ENCODE data around the gene CCBE1. TPM values are rescaled to one million over a fixed set of nuclear protein-coding genes. Genes with fewer than 3 reads are reported as not detected.

CCBE1 gene
- total and polyA plus RNA-seq, 9 of the 15 experiments (the other 6 are each of a cell fraction or from before 2014, with no cell fraction given) = 0.20 TPM; not detected in 8

GRCh38 chr18:59512025-59512755 is 185.0 kb downstream of the CCBE1 start:
- ChIA-PET POLR2A (no interaction called here), CTCF (ENCODE audit: low intra/inter-chr PET ratio) (no interaction called here)
- no peak overlapping the region for H3K9ac ChIP-seq (ENCODE audit: insufficient read depth in 1 of 2, low read depth in 2 of 2, low read length in 2 of 2)
- no peak overlapping the region for H2AFZ ChIP-seq (ENCODE audit: low read depth, low read length)
- no peaks in the 10 kb centered on the region for H3K79me2 ChIP-seq (ENCODE audit: control insufficient read depth, insufficient read depth, low read length)
- H3K27me3 ChIP-seq (ENCODE audit: control insufficient read depth in 2 of 2, insufficient read depth in 2 of 2, low read length in 2 of 2) = peaks cover 0 to 20% of the 10 kb centered on the region in 2 experiments; a peak in 1 of 5 replicates
- 0% methylated on average over 7 of the region's 7 CpGs for WGBS (ENCODE audit: insufficient coverage, low coverage, missing lambda C conversion rate)
- DNase-seq (ENCODE audit: extremely low read depth in 1 of 4, low spot score in 3 of 4) (no peak), ATAC-seq (no peak), FAIRE-seq (no peak)
- BruUV-seq (replicated peaks) = no TSS peak
- H3K27ac ChIP-seq (ENCODE audit: extremely low read depth, low read depth, low read length) = no peak overlapping the region
- TF ChIP-seq HDAC3 (IDR thresholded peaks at IDR 0.05; ENCODE audit: borderline replicate concordance, partially characterized antibody) = no peak
- no peak for TF ChIP-seq ATF1 (CRISPR knock-in tag; IDR thresholded peaks at IDR 0.05)
- no peak for TF ChIP-seq ATF1 (tag; IDR thresholded peaks at IDR 0.05)
- TF ChIP-seq FOXK2 (conservative IDR thresholded peaks at IDR 0.05 in 1 of 2, IDR thresholded peaks at IDR 0.05 in 1 of 2; ENCODE audit: low read depth in 2 of 2) = no peak
- no peak for TF ChIP-seq NBN (IDR thresholded peaks at IDR 0.05; ENCODE audit: low read depth)
- no peak for TF ChIP-seq SIN3A (IDR thresholded peaks at IDR 0.05; ENCODE audit: borderline replicate concordance in 2 of 2, control insufficient read depth in 1 of 2, low read depth in 2 of 2, low read length in 2 of 2)
- TF ChIP-seq SNRNP70 (optimal IDR thresholded peaks at IDR 0.05; ENCODE audit: low read depth, low read length) = no peak
- TF ChIP-seq NONO (IDR thresholded peaks at IDR 0.05; ENCODE audit: low read depth in 2 of 2, low read length in 1 of 2) = no peak
- no peak for TF ChIP-seq SMAD4 (CRISPR knock-in tag; conservative IDR thresholded peaks at IDR 0.05)
- TF ChIP-seq MTA2 (IDR thresholded peaks at IDR 0.05; ENCODE audit: low read depth) = no peak
- TF ChIP-seq ARNT (IDR thresholded peaks at IDR 0.05) = no peak
- TF ChIP-seq, protein P1, sequence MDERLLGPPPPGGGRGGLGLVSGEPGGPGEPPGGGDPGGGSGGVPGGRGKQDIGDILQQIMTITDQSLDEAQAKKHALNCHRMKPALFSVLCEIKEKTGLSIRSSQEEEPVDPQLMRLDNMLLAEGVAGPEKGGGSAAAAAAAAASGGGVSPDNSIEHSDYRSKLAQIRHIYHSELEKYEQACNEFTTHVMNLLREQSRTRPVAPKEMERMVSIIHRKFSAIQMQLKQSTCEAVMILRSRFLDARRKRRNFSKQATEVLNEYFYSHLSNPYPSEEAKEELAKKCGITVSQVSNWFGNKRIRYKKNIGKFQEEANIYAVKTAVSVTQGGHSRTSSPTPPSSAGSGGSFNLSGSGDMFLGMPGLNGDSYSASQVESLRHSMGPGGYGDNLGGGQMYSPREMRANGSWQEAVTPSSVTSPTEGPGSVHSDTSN (CRISPR knock-in tag; IDR thresholded peaks at IDR 0.05; ENCODE audit: low read depth) = no peak
- TF ChIP-seq, protein P1 (tag; conservative IDR thresholded peaks at IDR 0.05; ENCODE audit: low read depth) = no peak
- no peak for TF ChIP-seq NRF1 (conservative IDR thresholded peaks at IDR 0.05 in 1 of 2, IDR thresholded peaks at IDR 0.05 in 1 of 2)
- no peak for TF ChIP-seq POLR2H (tag; IDR thresholded peaks at IDR 0.05; ENCODE audit: low read depth)
- H3K9me3 ChIP-seq (replicated peaks; ENCODE audit: control insufficient read depth, insufficient read depth, low read depth, low read length) = no peaks in the 10 kb centered on the region
- in situ Hi-C loops (cut with MboI) = no loop called here
- H3K4me2 ChIP-seq (ENCODE audit: insufficient read depth, low read length) = no peak overlapping the region
- no peak overlapping the region for H3K4me3 ChIP-seq
- H3K4me1 ChIP-seq (replicated peaks in 1 of 2; ENCODE audit: control insufficient read depth in 2 of 2, insufficient read depth in 2 of 2, low read length in 2 of 2) = peaks cover 0 to 3% of the 10 kb centered on the region in 2 experiments; a peak in 1 of 5 replicates
- H3K36me3 ChIP-seq (ENCODE audit: control insufficient read depth, insufficient read depth, low read length) = no peaks in the 10 kb centered on the region
- no peaks in the 10 kb centered on the region for H3K9me1 ChIP-seq (ENCODE audit: control insufficient read depth, insufficient read depth, low read length)
- intact Hi-C loops (cut with micrococcal nuclease) = no loop called here
- H4K20me1 ChIP-seq (replicated peaks; ENCODE audit: control insufficient read depth, insufficient read depth, low read length) = peaks cover 4% of the 10 kb centered on the region; the same call in 1 of the 2 replicates
